GM10266 (cell line): ENCODE data around the gene NPAT.

ENCODE experiments used
- DNase-seq: peaks from one replicate; pipeline ENCODE4 v3.0.0; 2012; ENCODE audit errors: extremely low spot score
- TF ChIP-seq, protein P1 (sequence below): IDR thresholded peaks from 2 replicates; pipeline ENCODE4 v1.5.1; 2012; ENCODE audit warnings: mild to moderate bottlenecking, low read depth; ENCODE audit not compliant: control insufficient read depth, insufficient read depth; ENCODE audit errors: missing control alignments

The NPAT gene

DNA sequence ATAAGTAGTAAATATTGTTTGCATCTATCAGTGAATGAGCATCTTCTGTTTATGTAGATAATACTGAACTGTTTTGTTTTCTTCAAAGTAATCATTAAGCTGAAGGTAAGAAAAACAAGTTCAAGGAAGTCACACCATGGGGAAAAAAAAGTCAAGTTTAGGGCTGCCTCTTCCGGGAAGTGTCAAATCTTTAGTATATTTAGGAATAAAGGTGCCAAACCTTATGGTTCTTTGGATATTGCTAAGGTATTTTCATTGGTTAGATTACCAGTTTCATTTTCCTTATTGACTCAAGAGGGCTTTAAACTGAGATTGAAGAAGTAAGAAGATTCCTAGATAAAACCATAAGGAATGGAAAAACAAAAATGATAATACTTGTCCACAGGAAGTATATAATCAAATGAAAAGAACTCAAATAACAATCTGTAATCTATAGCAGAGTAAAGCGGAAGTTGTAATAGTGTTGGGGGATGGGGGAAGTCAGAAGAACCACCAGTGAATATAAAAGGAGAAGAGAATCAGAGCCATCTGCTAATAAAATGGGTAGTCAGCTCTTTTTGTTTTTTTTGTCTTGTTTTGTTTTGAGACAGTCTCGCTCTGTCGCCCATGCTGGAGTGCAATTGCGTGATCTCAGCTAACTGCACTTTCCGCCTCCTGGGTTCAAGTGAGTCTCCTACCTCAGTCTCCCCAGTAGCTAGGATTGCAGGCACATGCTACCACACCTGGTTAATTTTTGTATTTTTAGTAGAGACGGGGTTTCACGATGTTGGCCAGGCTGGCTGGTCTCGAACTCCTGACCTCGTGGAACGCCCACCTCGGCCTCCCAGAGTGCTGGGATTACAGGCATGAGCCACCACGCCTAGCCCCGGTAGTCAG lies 2.7 kb upstream of the NPAT start:
- TF ChIP-seq, protein P1, sequence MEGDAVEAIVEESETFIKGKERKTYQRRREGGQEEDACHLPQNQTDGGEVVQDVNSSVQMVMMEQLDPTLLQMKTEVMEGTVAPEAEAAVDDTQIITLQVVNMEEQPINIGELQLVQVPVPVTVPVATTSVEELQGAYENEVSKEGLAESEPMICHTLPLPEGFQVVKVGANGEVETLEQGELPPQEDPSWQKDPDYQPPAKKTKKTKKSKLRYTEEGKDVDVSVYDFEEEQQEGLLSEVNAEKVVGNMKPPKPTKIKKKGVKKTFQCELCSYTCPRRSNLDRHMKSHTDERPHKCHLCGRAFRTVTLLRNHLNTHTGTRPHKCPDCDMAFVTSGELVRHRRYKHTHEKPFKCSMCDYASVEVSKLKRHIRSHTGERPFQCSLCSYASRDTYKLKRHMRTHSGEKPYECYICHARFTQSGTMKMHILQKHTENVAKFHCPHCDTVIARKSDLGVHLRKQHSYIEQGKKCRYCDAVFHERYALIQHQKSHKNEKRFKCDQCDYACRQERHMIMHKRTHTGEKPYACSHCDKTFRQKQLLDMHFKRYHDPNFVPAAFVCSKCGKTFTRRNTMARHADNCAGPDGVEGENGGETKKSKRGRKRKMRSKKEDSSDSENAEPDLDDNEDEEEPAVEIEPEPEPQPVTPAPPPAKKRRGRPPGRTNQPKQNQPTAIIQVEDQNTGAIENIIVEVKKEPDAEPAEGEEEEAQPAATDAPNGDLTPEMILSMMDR = no peak
- DNase-seq = peak; percentile 19

GRCh38 chr11:108224366-108224765 lies 1.9 kb upstream of the NPAT start:
- TF ChIP-seq, protein P1 = no peak

GRCh38 chr11:108223348-108224149 lies 1.1 kb upstream of the NPAT start:
- TF ChIP-seq, protein P1 = no peak
- DNase-seq = peak; percentile 23

More at GRCh38 chr11:108224366-108224765, 1.9 kb upstream of the NPAT start:
- DNase-seq = no peak

DNA sequence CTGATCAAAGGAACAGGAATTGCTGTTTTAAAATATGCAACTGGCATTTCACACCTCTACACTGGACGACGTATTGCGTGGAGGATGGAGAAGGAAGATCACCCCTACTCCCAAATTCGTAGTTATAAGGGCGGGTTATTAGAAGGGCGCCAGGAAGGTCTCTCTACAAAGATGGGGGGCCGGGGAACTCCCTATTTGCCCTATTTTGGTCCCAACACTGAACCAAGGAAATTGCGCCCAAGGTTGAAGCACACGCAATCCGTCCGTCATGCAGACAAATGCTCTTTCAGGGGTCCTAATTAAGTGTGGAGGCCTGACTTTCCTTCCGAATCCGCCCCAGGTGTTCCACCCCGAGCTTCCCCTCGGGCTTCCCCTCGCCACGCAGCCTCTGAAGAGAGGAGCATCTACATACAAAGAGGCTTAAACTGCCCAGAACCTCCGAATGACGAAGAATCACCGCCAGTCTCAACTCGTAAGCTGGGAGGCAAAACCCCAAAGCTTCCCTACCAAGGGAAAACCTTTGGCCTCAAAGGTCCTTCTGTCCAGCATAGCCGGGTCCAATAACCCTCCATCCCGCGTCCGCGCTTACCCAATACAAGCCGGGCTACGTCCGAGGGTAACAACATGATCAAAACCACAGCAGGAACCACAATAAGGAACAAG lies 396 bp downstream of the NPAT start:
- DNase-seq = no peak
- TF ChIP-seq, protein P1 = no peak

GRCh38 chr11:108221371-108221770 lies 1.1 kb downstream of the NPAT start:
- TF ChIP-seq, protein P1 = no peak
- no peak for DNase-seq

DNA sequence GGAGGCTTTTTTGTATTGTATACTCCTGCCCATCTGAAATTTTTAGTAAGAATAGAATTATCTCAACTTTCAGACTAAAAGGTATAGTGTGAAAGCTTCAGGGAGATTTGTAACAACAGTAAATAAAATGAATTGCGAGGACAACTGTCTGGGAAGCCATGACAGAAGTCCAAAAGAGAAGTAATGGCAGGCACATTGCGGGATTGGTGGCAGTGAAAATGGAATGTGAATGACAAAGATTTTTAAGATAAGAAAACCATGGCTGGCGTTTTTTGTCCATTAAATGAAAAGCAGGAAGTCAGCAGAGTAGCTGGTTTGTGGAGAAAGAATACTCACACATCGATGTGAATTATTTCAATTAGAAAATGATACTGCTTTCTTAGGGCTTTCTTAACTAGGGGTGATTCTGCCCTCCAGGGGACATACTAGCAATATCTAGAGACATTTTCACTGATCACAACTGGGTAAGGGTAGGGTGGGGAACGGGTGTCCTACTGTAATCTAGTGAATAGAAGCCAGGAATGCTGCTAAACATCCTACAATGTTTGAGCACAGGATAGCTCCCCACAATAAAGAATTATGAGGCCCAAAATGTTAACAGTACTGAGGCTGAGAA lies 1.6 kb downstream of the NPAT start:
- DNase-seq = no peak

More for the DNA sequence above, 1.6 kb downstream of the NPAT start:
- TF ChIP-seq, protein P1 = peak; percentile 30
